ENCODE data around the gene CTIF.

GRCh38 chr18:48788373-48788772 is 249.5 kb downstream of the CTIF start:
- TF ChIP-seq CTCF (conservative IDR thresholded peaks at IDR 0.05; ENCODE audit: low read length) (no peak), EZH2phosphoT487 (IDR thresholded peaks at IDR 0.05; ENCODE audit: borderline replicate concordance, low read depth, low read length) (no peak)

Measured in OCI-LY7 (cell line).